KOPT-K1 (cell line): ENCODE data around the gene KHDC4.
"Not testable (repeated sequence)": the region's sequence is repeated elsewhere in the genome, so short reads cannot be mapped to it uniquely, and the experiment has no call there.

Source experiments
- H3K27ac ChIP-seq: fragments of 200-600 bp; sonication (generic); 2 replicates; pipeline ENCODE4 v1.5.1; 2016; ENCODE audit warnings: antibody characterized with exemption, mild to moderate bottlenecking, low read depth, low read length; ENCODE audit not compliant: poor library complexity, severe bottlenecking
- H3K36me3 ChIP-seq: fragments of 200-600 bp; sonication (generic); 2 replicates; pipeline ENCODE4 v1.5.1; 2017; ENCODE audit warnings: antibody characterized with exemption, mild to moderate bottlenecking, low read length, moderate library complexity; ENCODE audit not compliant: insufficient read depth
- H3K9me3 ChIP-seq: fragments of 200-600 bp; sonication (generic); 2 replicates; pipeline ENCODE4 v1.5.1; 2017; ENCODE audit warnings: antibody characterized with exemption, low read length, mild to moderate bottlenecking; ENCODE audit not compliant: insufficient read depth, poor library complexity, severe bottlenecking

The KHDC4 gene

GRCh38 chr1:155934936-155935590, 850 bp upstream of the KHDC4 start:
- Histone ChIP-seq H3K36me3 (peaks cover 36% of the 10 kb centered on the region), H3K27ac (peak overlapping the region; percentile 92), H3K9me3 (no peaks in the 10 kb centered on the region)

- H3K27ac ChIP-seq = peak overlapping the region; percentile 92
- H3K36me3 ChIP-seq = peaks cover 49% of the 10 kb centered on the region
- H3K9me3 ChIP-seq = no peaks in the 10 kb centered on the region
Measured at GRCh38 chr1:155933591-155934096, 569 bp downstream of the KHDC4 start.

GRCh38 chr1:155932487-155932886, 1.7 kb downstream of the KHDC4 start:
- Histone ChIP-seq H3K36me3 (peaks cover 60% of the 10 kb centered on the region), H3K9me3 (no peaks in the 10 kb centered on the region), H3K27ac (no peak overlapping the region)

GRCh38 chr1:155932081-155932480, 2.1 kb downstream of the KHDC4 start:
- no peak overlapping the region for H3K27ac ChIP-seq
- H3K9me3 ChIP-seq = no peaks in the 10 kb centered on the region
- peaks cover 65% of the 10 kb centered on the region for H3K36me3 ChIP-seq

GRCh38 chr1:155931332-155932038, 2.7 kb downstream of the KHDC4 start:
- Histone ChIP-seq H3K27ac (no peak overlapping the region), H3K9me3 (no peaks in the 10 kb centered on the region), H3K36me3 (peaks cover 70% of the 10 kb centered on the region)

GRCh38 chr1:155930725-155931124, 3.5 kb downstream of the KHDC4 start:
- not testable (repeated sequence) for H3K9me3 ChIP-seq, H3K27ac ChIP-seq
- peaks cover 78% of the 10 kb centered on the region for H3K36me3 ChIP-seq

GRCh38 chr1:155929057-155929456, 5.2 kb downstream of the KHDC4 start:
- Histone ChIP-seq H3K9me3 (no peaks in the 10 kb centered on the region), H3K27ac (no peak overlapping the region), H3K36me3 (peaks cover 95% of the 10 kb centered on the region)

- no peak overlapping the region for H3K27ac ChIP-seq
- H3K36me3 ChIP-seq = peaks cover 99% of the 10 kb centered on the region
- H3K9me3 ChIP-seq = no peaks in the 10 kb centered on the region
Measured at GRCh38 chr1:155925506-155925905, 8.7 kb downstream of the KHDC4 start.

GRCh38 chr1:155920717-155921116, 13.5 kb downstream of the KHDC4 start:
- Histone ChIP-seq H3K27ac (no peak overlapping the region), H3K36me3 (peaks cover 100% of the 10 kb centered on the region), H3K9me3 (no peaks in the 10 kb centered on the region)

GRCh38 chr1:155919801-155920200, 14.4 kb downstream of the KHDC4 start:
- Histone ChIP-seq H3K27ac (no peak overlapping the region), H3K36me3 (peaks cover 100% of the 10 kb centered on the region), H3K9me3 (no peaks in the 10 kb centered on the region)

GRCh38 chr1:155918660-155919059, 15.6 kb downstream of the KHDC4 start:
- H3K36me3 ChIP-seq = peaks cover 100% of the 10 kb centered on the region
- H3K9me3 ChIP-seq = no peaks in the 10 kb centered on the region
- H3K27ac ChIP-seq = no peak overlapping the region

- H3K27ac ChIP-seq = no peak overlapping the region
- H3K36me3 ChIP-seq = peaks cover 81% of the 10 kb centered on the region
- no peaks in the 10 kb centered on the region for H3K9me3 ChIP-seq
Measured at GRCh38 chr1:155913969-155914757, 20.1 kb downstream of the KHDC4 start.

GRCh38 chr1:155912056-155912536, 22.1 kb downstream of the KHDC4 start:
- Histone ChIP-seq H3K27ac (no peak overlapping the region), H3K36me3 (peaks cover 81% of the 10 kb centered on the region)

GRCh38 chr1:155911156-155912055, 22.8 kb downstream of the KHDC4 start, which contains the start of gene RIT1:
RIT1 (minus strand) TSS chr1:155911349; CDS start chr1:155910761, 588 bp downstream.
- no peaks in the 10 kb centered on the region for H3K9me3 ChIP-seq
- H3K27ac ChIP-seq = peak within 1 kb of the TSS; percentile 55
- peaks cover 81% of the 10 kb centered on the region for H3K36me3 ChIP-seq

More at GRCh38 chr1:155912056-155912536, 22.1 kb downstream of the KHDC4 start:
- H3K9me3 ChIP-seq = no peaks in the 10 kb centered on the region
